H1 (cell line): Measurements from ENCODE around the gene ZSCAN25. TPM values are rescaled to one million over a fixed set of nuclear protein-coding genes. Genes with fewer than 3 reads are reported as not detected.

Source experiments
- CTCF ChIA-PET: fragments of 300-600 bp; sonication (Branson Sonifier 250); formaldehyde crosslinking; loops from one replicate; lab custom pipeline; 2021; ENCODE audit not compliant: partially characterized antibody; lab: Charles Lee
- POLR2A ChIA-PET: fragments of 300-600 bp; sonication (Branson Sonifier 250); formaldehyde crosslinking; loops from one replicate; lab custom pipeline; 2021; ENCODE audit warnings: inconsistent platforms; ENCODE audit not compliant: partially characterized antibody; lab: Charles Lee
- DNase-seq, 2 experiments: peaks; one replicate each; pipeline versions ENCODE4 v3.0.0 to v3.0.0-alpha.2; 2010 to 2022; ENCODE audit warnings: low spot score in 2 of 2, low read depth in 1 of 2, mixed read lengths in 1 of 2
- FAIRE-seq: peaks from 2 replicates; lab custom pipeline; 2011; peaks lifted over from hg19 to GRCh38; lab: Jason Lieb, UNC
- H2AFZ ChIP-seq: 2 replicates; pipeline ENCODE4 v1.8.1; 2012; ENCODE audit warnings: low read length, inconsistent platforms
- H2AK5ac ChIP-seq: 2 replicates; pipeline ENCODE4 v1.6.1; 2013; ENCODE audit warnings: low read depth, low read length
- H2BK120ac ChIP-seq: replicated peaks from 2 replicates; pipeline ENCODE3; 2013; ENCODE audit warnings: low read depth, low read length, inconsistent platforms
- H2BK12ac ChIP-seq: 2 replicates; pipeline ENCODE4 v1.6.1; 2013; ENCODE audit warnings: low read depth, low read length
- H2BK15ac ChIP-seq: 2 replicates; pipeline ENCODE4 v1.6.1; 2013; ENCODE audit warnings: low read length
- H2BK20ac ChIP-seq: 2 replicates; pipeline ENCODE4 v1.6.1; 2013; ENCODE audit warnings: low read length
- H2BK5ac ChIP-seq: 2 replicates; pipeline ENCODE4 v1.6.1; 2013; ENCODE audit warnings: low read depth, low read length
- H3K14ac ChIP-seq: 2 replicates; pipeline ENCODE4 v1.6.1; 2013; ENCODE audit warnings: inconsistent platforms; ENCODE audit not compliant: insufficient read length
- H3K18ac ChIP-seq: 2 replicates; pipeline ENCODE4 v1.6.1; 2013; ENCODE audit warnings: low read length; ENCODE audit errors: extremely low read depth
- H3K23ac ChIP-seq: 2 replicates; pipeline ENCODE4 v1.6.1; 2013; ENCODE audit warnings: inconsistent platforms; ENCODE audit not compliant: insufficient read length
- H3K23me2 ChIP-seq: 2 replicates; pipeline ENCODE4 v1.6.1; 2013; ENCODE audit warnings: low read depth, low read length
- H3K27ac ChIP-seq: 2 replicates; pipeline ENCODE4 v1.6.1; 2011; ENCODE audit warnings: low read depth, low read length, inconsistent platforms
- H3K27me3 ChIP-seq, 4 experiments: replicated peaks in 1 of 4; 1 replicate in 1 of 4; 2 replicates in 3 of 4; pipeline versions ENCODE4 v1.6.1 to v1.8.1; 2011 to 2013; ENCODE audit warnings: low read length in 3 of 4, mild to moderate bottlenecking in 3 of 4, inconsistent platforms in 2 of 4, mixed read lengths in 2 of 4, moderate library complexity in 1 of 4; ENCODE audit not compliant: control insufficient read depth in 3 of 4, insufficient read depth in 3 of 4; ENCODE audit errors: extremely low read depth in 1 of 4
- H3K36me3 ChIP-seq, 4 experiments: 2 replicates each; pipeline versions ENCODE4 v1.6.1 to v1.8.1; 2011 to 2013; ENCODE audit warnings: mild to moderate bottlenecking in 4 of 4, low read length in 3 of 4, moderate library complexity in 2 of 4, control low read depth in 1 of 4, inconsistent platforms in 1 of 4; ENCODE audit not compliant: insufficient read depth in 4 of 4, control insufficient read depth in 2 of 4
- H3K4ac ChIP-seq: replicated peaks from 2 replicates; pipeline ENCODE3; 2013; ENCODE audit warnings: low read length, low read depth, mixed read lengths, inconsistent platforms; ENCODE audit not compliant: insufficient read length
- H3K4me1 ChIP-seq, 4 experiments: replicated peaks in 1 of 4; 1 replicate in 1 of 4; 2 replicates in 3 of 4; pipeline versions ENCODE4 v1.6.1 to v1.8.1; 2011 to 2013; ENCODE audit warnings: low read length in 3 of 4, inconsistent platforms in 2 of 4, mixed read lengths in 1 of 4; ENCODE audit not compliant: insufficient read depth in 4 of 4, control insufficient read depth in 3 of 4
- H3K4me2 ChIP-seq, 2 experiments: 2 replicates each; pipeline versions ENCODE4 v1.6.1 to v1.8.1; 2011 to 2013; ENCODE audit warnings: low read depth in 2 of 2, low read length in 2 of 2, control low read depth in 1 of 2, inconsistent platforms in 1 of 2, mild to moderate bottlenecking in 1 of 2; ENCODE audit not compliant: insufficient read depth in 1 of 2
- H3K4me3 ChIP-seq, 4 experiments: fragments of 200-600, 300-600 bp in 1 of 4; sonication (generic), shearing (Covaris generic), sonication (Bioruptor Twin) in 1 of 4; 2 replicates each; pipeline versions ENCODE4 v1.5.1 to v1.8.1; 2011 to 2016; ENCODE audit warnings: low read length in 4 of 4, low read depth in 3 of 4, control low read depth in 2 of 4, inconsistent platforms in 2 of 4, mild to moderate bottlenecking in 2 of 4, mixed read lengths in 1 of 4, moderate library complexity in 1 of 4; ENCODE audit not compliant: insufficient read depth in 2 of 4; ENCODE audit errors: extremely low read depth in 1 of 4
- H3K56ac ChIP-seq: replicated peaks from 2 replicates; pipeline ENCODE3; 2013; ENCODE audit warnings: low read depth, mild to moderate bottlenecking, mixed read lengths, low read length, inconsistent platforms; ENCODE audit not compliant: insufficient read length
- H3K79me1 ChIP-seq: 2 replicates; pipeline ENCODE4 v1.6.1; 2013; ENCODE audit warnings: low read depth, low read length, control low read depth
- H3K79me2 ChIP-seq, 2 experiments: 2 replicates each; pipeline versions ENCODE4 v1.6.1 to v1.8.1; 2012 to 2013; ENCODE audit warnings: low read length in 2 of 2, mild to moderate bottlenecking in 2 of 2, inconsistent platforms in 1 of 2; ENCODE audit not compliant: insufficient read depth in 2 of 2, control insufficient read depth in 1 of 2
- H3K9ac ChIP-seq, 4 experiments: replicated peaks in 1 of 4; 1 replicate in 1 of 4; 2 replicates in 3 of 4; pipeline versions ENCODE4 v1.6.1 to v1.8.1; 2011 to 2013; ENCODE audit warnings: low read depth in 3 of 4, low read length in 3 of 4, control low read depth in 2 of 4, mild to moderate bottlenecking in 2 of 4, moderate library complexity in 2 of 4, inconsistent platforms in 1 of 4; ENCODE audit errors: extremely low read depth in 1 of 4
- H3K9me3 ChIP-seq, 2 experiments: 2 replicates each; pipeline versions ENCODE4 v1.6.1 to v1.8.1; 2012 to 2013; ENCODE audit warnings: mild to moderate bottlenecking in 2 of 2, moderate library complexity in 2 of 2, control low read depth in 1 of 2, inconsistent platforms in 1 of 2, low read depth in 1 of 2, low read length in 1 of 2, mixed read lengths in 1 of 2; ENCODE audit not compliant: insufficient read depth in 2 of 2
- H4K20me1 ChIP-seq, 2 experiments: replicated peaks in 1 of 2; 2 replicates each; pipeline versions ENCODE3 to v1.8.1; 2011 to 2013; ENCODE audit warnings: inconsistent platforms in 2 of 2, low read length in 2 of 2, mild to moderate bottlenecking in 1 of 2; ENCODE audit not compliant: insufficient read depth in 2 of 2, control insufficient read depth in 1 of 2
- H4K5ac ChIP-seq: 2 replicates; pipeline ENCODE4 v1.6.1; 2013; ENCODE audit warnings: low read length, low read depth, mixed read lengths, inconsistent platforms; ENCODE audit not compliant: insufficient read length
- H4K8ac ChIP-seq: 2 replicates; pipeline ENCODE4 v1.8.0; 2013; ENCODE audit warnings: mild to moderate bottlenecking, moderate library complexity, low read length, inconsistent platforms; ENCODE audit not compliant: insufficient read depth; ENCODE audit errors: extremely low read depth
- H4K91ac ChIP-seq: replicated peaks from 2 replicates; pipeline ENCODE3; 2013; ENCODE audit warnings: low read length, mixed read lengths, inconsistent platforms; ENCODE audit not compliant: insufficient read length
- CBX5 ChIP-seq: fragments of 300-800, 300-1000 bp; sonication (generic); IDR thresholded peaks from 2 replicates; pipeline ENCODE4 v1.7.1; 2016; ENCODE audit warnings: antibody characterized with exemption, low read length, low read depth
- CREB1 ChIP-seq: IDR thresholded peaks from 2 replicates; pipeline ENCODE4 v1.6.1; 2012; ENCODE audit warnings: inconsistent platforms
- GTF2F1 ChIP-seq: IDR thresholded peaks from 2 replicates; pipeline ENCODE4 v1.6.1; 2012; ENCODE audit warnings: low read depth, low read length, improper control_type of control experiment, borderline replicate concordance
- SIN3A ChIP-seq, 2 experiments: IDR thresholded peaks in 1 of 2; conservative IDR thresholded peaks in 1 of 2; 2 replicates each; pipeline ENCODE4 v1.6.1; 2011 to 2012; ENCODE audit warnings: low read length in 2 of 2, improper control_type of control experiment in 1 of 2, low read depth in 1 of 2, mild to moderate bottlenecking in 1 of 2
- SUZ12 ChIP-seq: fragments of 200-600 bp; sonication (generic); IDR thresholded peaks from 2 replicates; pipeline ENCODE4 v1.6.1; 2012; ENCODE audit warnings: mild to moderate bottlenecking, inconsistent platforms, low read length, moderate library complexity, mixed read lengths
- WGBS, 2 experiments: shearing (Covaris generic) in 1 of 2; methylation state at CpG; one replicate each; pipeline versions ENCODE4 v1.1.6 to v1.1.7; 2013 to 2015; ENCODE audit warnings: low lambda C conversion rate in 2 of 2, mixed read lengths in 2 of 2, inconsistent platforms in 1 of 2, low coverage in 1 of 2, missing lambda C conversion rate in 1 of 2; ENCODE audit not compliant: insufficient replicate concordance in 2 of 2, insufficient coverage in 1 of 2, insufficient read length in 1 of 2; ENCODE audit errors: extremely low coverage in 1 of 2, missing lambda C conversion rate in 1 of 2; 5-methylcytosine and 5-hydroxymethylcytosine counted together
- long read RNA-seq, 2 experiments: library from RNA in 1 of 2; library from capped mRNA in 1 of 2; stranded (forward); transcript quantifications; one replicate each; pipeline ENCODE4 v2.0.0, GENCODE V29; 2021; ENCODE audit warnings: inconsistent platforms in 1 of 2
- polyA minus RNA-seq, 3 experiments: library from RNA; depleted of rRNA, polyadenylated mRNA; stranded (reverse); fragments of >200 nt; gene quantifications; 1 replicate in 2 of 3; 2 replicates in 1 of 3; pipeline ENCODE4 v1.2.3, GENCODE V29; 2011
- polyA plus RNA-seq, 7 experiments: library from polyadenylated mRNA; depleted of rRNA in 3 of 7; stranded (reverse) in 5 of 7; unstranded in 2 of 7; fragments of >200 nt in 5 of 7; fragments of 200-250 nt in 2 of 7; gene quantifications; 1 replicate in 5 of 7; 2 replicates in 1 of 7; 4 replicates in 1 of 7; pipeline versions ENCODE4 v1.2.1 to v1.2.3, GENCODE V29; 2011 to 2013; ENCODE audit warnings: missing spikeins in 2 of 7, mixed read lengths in 2 of 7
- total RNA-seq: library from RNA; stranded (reverse); fragmentation: NEBNext Ultra II Directional; extraction: Animal tissue kit (Norgen Biotek cat#: 25700); gene quantifications from 2 replicates; pipeline ENCODE4 v1.2.1, GENCODE V29; 2021
- TF ChIP-seq, protein P1 (sequence below): IDR thresholded peaks from 2 replicates; pipeline ENCODE4 v1.6.1; 2012; ENCODE audit warnings: inconsistent platforms

Gene ZSCAN25
- total RNA-seq (16.5 and 18.6 TPM in 2 replicates), polyA plus RNA-seq (2011; rRNA removed) (10.1 and 12.1 TPM in 2 replicates), polyA minus RNA-seq (2011; rRNA and poly(A)+ RNA removed) (21.8 and 23.8 TPM in 2 replicates)
- polyA plus RNA-seq (2011; cell fraction: cytosol; rRNA removed) = 13.1 TPM
- polyA plus RNA-seq (2011; cell fraction: nucleus; rRNA removed) = 19.5 TPM
- 8.7 to 10.8 TPM (median 9.4 TPM) in 4 replicates for polyA plus RNA-seq (2012, experiment 1 of 2)
- 6.7 TPM for polyA plus RNA-seq (2012, experiment 2 of 2)
- 5.7 TPM for polyA plus RNA-seq (2013, experiment 1 of 2)
- polyA plus RNA-seq (2013, experiment 2 of 2) = 5.6 TPM
- polyA minus RNA-seq (2011; cell fraction: cytosol; rRNA and poly(A)+ RNA removed) = 9.4 TPM
- 28.4 TPM for polyA minus RNA-seq (2011; cell fraction: nucleus; rRNA and poly(A)+ RNA removed)
- long read RNA-seq, experiment 1, full-length matches to known transcripts = 1 of 8 reads
- long read RNA-seq, experiment 1, partial matches to known transcripts = 1 of 8 reads
- long read RNA-seq, experiment 1, other reads (novel, unspliced or antisense) = 6 of 8 reads
- long read RNA-seq, experiment 2, full-length matches to known transcripts = 1 of 4 reads
- long read RNA-seq, experiment 2, partial matches to known transcripts = 0 of 4 reads
- long read RNA-seq, experiment 2, other reads (novel, unspliced or antisense) = 3 of 4 reads

DNA sequence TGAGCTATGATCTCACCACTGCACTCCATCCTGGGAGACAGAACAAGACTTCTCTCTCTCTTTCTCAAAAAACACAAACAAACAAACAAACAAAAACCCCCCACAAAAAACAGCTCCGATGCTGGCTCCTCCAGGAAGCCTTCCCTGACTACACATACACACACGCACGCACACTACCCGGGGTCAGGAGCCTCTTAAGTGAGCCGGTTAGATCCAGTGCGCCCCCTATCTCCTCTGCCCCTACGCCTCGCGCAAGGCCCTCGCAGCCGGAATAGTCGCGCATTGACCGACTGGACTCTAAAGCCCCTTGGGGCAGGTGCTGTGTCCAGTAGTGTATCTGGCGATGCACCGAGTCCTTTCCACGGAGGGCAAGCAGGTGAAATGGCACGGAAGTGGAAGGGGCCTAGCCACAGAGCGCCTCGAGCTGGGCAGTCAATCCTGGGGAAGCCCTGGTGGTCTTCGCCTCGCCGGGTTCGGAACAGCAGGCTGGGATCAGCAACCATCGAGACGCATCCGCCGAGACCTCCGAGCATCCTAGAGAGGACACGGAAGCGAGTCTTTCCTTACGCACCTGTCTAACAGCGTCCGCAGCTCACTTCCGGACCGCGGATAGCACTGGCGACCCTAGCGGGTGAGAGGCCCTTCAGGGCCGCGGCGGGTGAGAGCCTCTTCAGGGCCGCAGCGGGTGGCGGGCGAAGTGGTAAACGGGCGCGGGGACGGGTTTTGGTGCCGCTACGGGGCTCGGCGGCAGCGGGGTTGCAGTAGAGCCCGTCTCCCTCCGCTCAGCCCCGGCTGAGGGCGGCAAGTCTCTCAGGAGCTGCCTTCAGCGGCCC lies at the start of gene ZSCAN25:
Gene ZSCAN25 (plus strand): TSS at position 588 of the 833 bp plus-strand sequence. CDS start 2,661 bp downstream, outside the sequence.
- Histone ChIP-seq H3K36me3 (peaks cover 8 to 32% (median 24%) of the 10 kb centered on the region in 4 experiments), H3K9me3 (no peaks in the 10 kb centered on the region), H3K4me1 (no peaks in the 10 kb centered on the region; a peak in 2 of 7 replicates), H3K4me3 (peak within 1 kb of the TSS; percentile 88 to 96 (median 94)), H4K5ac (peak within 1 kb of the TSS; percentile 82), H3K9ac (peak within 1 kb of the TSS; percentile 88 to 99 (median 98)), H3K4me2 (peak within 1 kb of the TSS; percentile 54 to 98), H4K91ac (peak within 1 kb of the TSS; percentile 94), H2BK5ac (peak within 1 kb of the TSS; percentile 92), H3K23me2 (peaks cover 7% of the 10 kb centered on the region), H3K27ac (peak within 1 kb of the TSS; percentile 96), H2AFZ (peak within 1 kb of the TSS; percentile 100), H3K27me3 (no peaks in the 10 kb centered on the region), H2BK15ac (peak within 1 kb of the TSS; percentile 98; the same call in 1 of the 2 replicates), H2BK120ac (peak within 1 kb of the TSS; percentile 83), H3K18ac (peak within 1 kb of the TSS; percentile 96), H4K8ac (peak within 1 kb of the TSS; percentile 99), H3K79me2 (peaks cover 0 to 12% of the 10 kb centered on the region in 2 experiments; a peak in 1 of 4 replicates), H3K14ac (no peak within 1 kb of the TSS), H3K79me1 (peaks cover 8% of the 10 kb centered on the region), H2BK20ac (no peak within 1 kb of the TSS), H4K20me1 (peaks cover 0 to 4% of the 10 kb centered on the region in 2 experiments), H2AK5ac (no peak within 1 kb of the TSS), H2BK12ac (peak within 1 kb of the TSS; percentile 73; the same call in 1 of the 2 replicates), H3K23ac (no peak within 1 kb of the TSS), H3K4ac (peak within 1 kb of the TSS; percentile 92), H3K56ac (peak within 1 kb of the TSS; percentile 91)
- FAIRE-seq (peak; percentile 91), DNase-seq (peak; percentile 88 to 94)
- POLR2A ChIA-PET = interaction anchor here (0.6 to 2.8 kb wide), 32 partner anchors 10 to 589 kb away, joined by 3 to 17 read pairs (median 4); partner anchors contain the start of genes FAM200A, TMEM225B, ZKSCAN1 and ZNF394
- CTCF ChIA-PET = interaction anchor here (0.6 to 4.1 kb wide), 17 partner anchors 10 to 388 kb away, joined by 3 to 28 read pairs (median 4); partner anchors contain the start of genes TMEM225B and ZNF655
- WGBS, 2 experiments = 2% methylated on average over 60 of the region's 60 CpGs; no CpG with 5 or more reads in 1 of the 2 experiments
- TF ChIP-seq GTF2F1 (no peak; the same call in 1 of the 2 replicates), SIN3A (conservative IDR thresholded peaks at IDR 0.05 in 1 of 2, IDR thresholded peaks at IDR 0.05 in 1 of 2; ENCODE audit: low read depth in 1 of 2, low read length in 2 of 2) (peak in 1 of 2 experiments; percentile 93; a peak in 2 of 4 replicates), SUZ12 (no peak), CREB1 (peak; percentile 78), CBX5 (no peak)
- TF ChIP-seq, protein P1, sequence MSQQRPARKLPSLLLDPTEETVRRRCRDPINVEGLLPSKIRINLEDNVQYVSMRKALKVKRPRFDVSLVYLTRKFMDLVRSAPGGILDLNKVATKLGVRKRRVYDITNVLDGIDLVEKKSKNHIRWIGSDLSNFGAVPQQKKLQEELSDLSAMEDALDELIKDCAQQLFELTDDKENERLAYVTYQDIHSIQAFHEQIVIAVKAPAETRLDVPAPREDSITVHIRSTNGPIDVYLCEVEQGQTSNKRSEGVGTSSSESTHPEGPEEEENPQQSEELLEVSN = peak; percentile 74; the same call in 1 of the 2 replicates
